GM18511 (cell line): ENCODE results near the gene LPCAT3.

Source experiments
- ATAC-seq: cut with Tn5 transposase; IDR thresholded peaks from one replicate; pipeline ENCODE4 v1.9.1; 2021; ENCODE audit warnings: mild to moderate bottlenecking, moderate library complexity; ENCODE audit not compliant: unreplicated experiment

LPCAT3 gene

DNA sequence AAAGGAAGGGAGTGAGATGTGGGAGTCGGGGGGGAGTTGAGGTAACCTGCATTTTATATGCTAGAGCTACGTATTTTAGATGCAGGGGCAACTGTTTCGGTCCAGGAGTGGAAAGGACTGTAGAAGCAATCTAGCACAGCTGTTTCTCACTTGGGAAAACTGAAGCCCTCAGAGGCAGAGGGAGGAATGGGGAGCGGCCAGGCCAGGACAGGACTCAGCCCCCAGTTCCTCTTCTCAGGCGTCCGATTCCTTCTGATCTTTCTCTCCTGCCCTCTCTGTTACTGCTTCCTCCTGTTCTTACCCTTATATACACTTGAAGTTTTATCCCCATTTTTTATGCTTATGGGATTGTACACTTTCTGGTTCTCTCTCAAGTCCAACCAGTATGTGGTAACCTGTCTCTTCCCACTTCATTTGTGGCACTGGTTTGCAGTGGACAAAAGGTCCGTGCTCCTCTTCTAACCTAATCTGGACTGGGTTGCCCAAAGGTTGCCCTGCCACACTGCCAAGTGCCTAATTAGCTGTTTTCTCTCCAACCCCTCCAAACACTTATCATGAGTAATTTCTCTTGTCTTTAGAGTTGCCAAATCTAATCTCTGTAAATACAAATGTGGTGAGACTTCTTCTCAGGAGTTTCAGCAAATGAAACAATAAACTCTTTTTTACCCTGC lies 16.2 kb downstream of the LPCAT3 start:
- ATAC-seq = no peak

DNA sequence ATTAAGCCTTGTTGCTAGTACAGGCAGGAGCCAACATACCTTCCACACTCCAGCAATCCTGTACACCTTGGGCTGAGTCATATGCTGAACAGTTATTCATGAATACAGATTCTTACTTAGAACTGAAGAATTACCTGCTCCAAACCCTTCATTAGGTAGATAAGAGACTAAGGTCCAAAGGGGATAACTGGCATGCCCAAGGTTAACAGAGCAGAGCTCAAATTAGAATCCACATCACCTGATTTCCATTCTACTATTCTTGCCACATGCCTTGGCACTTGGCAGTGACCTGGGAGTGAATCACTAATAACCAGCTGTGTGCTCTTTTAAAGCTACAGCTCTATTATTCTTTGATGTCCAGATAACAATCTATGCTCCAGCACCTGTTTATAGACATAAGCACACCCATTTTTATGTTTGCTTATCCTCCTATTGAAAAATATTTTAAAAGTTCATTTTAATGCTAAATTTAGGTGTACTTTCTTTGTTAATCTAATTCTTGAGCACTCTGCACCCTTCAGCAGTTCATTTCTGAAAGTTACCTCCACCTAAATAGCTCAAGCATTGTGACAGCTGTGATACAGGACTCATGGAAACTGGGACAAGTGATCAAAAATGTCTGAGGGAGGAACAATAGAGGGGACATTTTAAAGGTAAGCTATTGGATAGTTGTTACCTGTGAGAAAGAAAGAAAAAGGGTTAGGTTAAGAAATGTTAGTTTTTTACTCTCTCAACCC lies 19.4 kb downstream of the LPCAT3 start:
- ATAC-seq = no peak

- no peak for ATAC-seq
These were observed 22.2 kb downstream of the LPCAT3 start for GRCh38 chr12:6996040-6996441.

GRCh38 chr12:6987956-6988553 lies 30.2 kb downstream of the LPCAT3 start:
- ATAC-seq = no peak

DNA sequence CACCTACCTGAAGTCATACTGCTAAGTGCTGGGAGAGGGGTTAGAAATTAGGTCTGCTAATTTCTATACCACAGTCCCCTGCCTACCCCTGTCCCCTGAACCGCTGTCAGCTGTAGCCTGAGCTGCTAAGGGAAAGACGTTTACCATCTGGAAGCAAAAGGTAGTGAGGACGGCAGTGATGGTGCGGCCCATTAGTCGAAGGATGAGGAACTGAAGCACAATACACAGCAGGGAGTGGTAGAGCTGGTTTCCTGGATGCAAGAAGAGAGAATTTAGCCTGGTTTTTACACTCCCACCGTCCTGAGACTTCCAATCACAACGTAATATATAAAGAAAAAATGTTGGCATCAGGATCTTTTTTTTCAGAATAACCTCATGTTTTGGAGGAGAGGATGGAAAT lies 35.7 kb downstream of the LPCAT3 start:
- no peak for ATAC-seq

DNA sequence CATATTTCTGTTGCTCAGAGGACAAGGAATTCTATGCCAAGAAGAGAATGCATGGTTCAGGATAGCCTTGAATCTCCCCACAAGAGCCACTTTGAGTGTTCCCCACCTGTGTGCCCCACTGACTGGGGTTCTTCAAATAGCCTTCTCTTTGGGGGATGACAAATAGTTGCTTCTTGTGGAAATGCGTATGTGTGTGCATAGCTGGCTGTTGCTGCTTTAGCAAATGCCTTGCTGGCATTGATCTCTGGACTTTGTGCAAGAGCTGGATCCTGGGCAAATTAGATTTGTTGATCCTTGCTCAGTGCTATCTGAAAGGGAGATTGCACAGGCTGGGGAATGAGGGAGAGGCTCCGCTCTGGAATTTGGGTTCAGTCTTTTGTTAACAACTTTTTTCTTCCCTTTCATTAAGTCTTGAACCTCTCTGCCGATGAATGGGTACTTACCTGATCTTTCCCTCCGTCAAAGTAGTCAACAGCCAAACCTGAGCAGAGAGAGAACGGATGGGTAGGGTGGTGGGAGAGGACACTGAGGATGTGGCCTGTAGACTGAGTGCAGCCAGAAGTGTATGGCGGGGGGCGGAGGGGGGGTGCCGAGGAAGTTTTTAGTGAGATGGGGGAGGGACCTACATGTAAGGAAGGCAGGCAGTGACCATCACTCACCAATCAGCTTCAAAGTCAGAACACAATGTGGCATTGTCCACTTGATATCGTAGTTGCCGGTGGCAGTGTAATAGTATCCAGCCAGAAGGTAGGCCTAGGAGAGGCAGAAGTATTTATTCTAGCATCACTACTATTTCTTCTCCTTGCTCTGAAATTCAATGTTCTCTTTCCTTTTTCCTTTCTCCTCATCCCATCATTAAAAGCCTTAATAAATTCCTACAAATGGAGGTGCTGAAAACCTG lies 36.9 kb downstream of the LPCAT3 start:
- ATAC-seq = no peak

- ATAC-seq = no peak
These were observed 37.5 kb downstream of the LPCAT3 start for GRCh38 chr12:6980740-6981139.

GRCh38 chr12:6980075-6980474 lies 38.2 kb downstream of the LPCAT3 start:
- ATAC-seq = no peak

GRCh38 chr12:6979453-6979852 lies 38.8 kb downstream of the LPCAT3 start:
- ATAC-seq = no peak

- ATAC-seq = no peak
These were observed 39.3 kb downstream of the LPCAT3 start for GRCh38 chr12:6979021-6979420.

- no peak for ATAC-seq
These were observed 39.7 kb downstream of the LPCAT3 start for GRCh38 chr12:6978611-6979011.

- no peak for ATAC-seq
These were observed 40.1 kb downstream of the LPCAT3 start for GRCh38 chr12:6978188-6978587.

GRCh38 chr12:6977653-6978052 lies 40.6 kb downstream of the LPCAT3 start:
- ATAC-seq = no peak

GRCh38 chr12:6975297-6976032 lies 42.8 kb downstream of the LPCAT3 start:
- no peak for ATAC-seq

- ATAC-seq = no peak
These were observed 44.1 kb downstream of the LPCAT3 start for GRCh38 chr12:6974180-6974579.

DNA sequence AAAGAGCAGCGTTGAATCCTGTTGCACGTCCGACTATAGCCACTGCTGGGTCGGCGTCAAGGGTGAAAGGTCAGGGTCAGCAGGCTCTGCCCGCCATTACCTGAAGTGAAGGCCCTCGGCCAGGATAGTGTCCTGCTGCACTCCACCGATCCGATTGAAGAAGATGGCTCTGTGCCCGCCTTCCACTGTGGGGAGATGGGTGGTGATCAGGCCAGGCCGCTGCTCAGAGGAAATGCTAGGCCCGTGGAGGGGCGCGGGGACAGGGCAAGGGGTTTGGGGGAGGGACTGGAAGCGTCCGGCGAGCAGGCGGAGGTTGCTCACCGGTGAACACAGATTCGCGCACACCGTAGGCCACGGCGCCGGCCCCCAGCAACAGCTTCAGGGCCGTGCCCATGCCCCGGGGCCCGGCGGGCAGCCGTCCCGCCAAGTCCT lies 48.2 kb downstream of the LPCAT3 start:
- ATAC-seq = peak; percentile 38

- ATAC-seq = no peak
These were observed 49.9 kb downstream of the LPCAT3 start for GRCh38 chr12:6968426-6968825.

DNA sequence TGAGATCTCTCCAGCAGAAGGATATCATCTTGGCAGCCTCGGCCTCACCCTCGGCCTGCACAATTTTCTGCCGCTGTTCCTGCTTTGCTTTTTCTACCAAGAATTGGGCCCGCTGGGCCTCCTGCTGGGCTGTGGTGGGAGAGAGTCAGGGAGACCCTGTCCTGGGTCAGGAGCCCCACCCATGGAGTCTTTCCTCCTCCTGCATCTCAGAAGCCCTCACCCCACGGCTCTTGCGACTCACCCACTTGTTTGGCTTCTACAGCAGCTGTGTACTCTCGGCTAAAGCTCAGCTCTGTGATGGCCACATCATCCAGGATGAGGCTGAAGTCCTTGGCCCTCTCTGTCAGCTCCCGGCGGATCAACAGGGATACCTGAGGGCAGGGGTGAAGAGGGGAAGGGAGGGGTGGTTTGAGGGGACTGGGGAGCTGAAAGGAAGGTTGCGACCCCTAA lies 50.6 kb downstream of the LPCAT3 start:
- no peak for ATAC-seq

DNA sequence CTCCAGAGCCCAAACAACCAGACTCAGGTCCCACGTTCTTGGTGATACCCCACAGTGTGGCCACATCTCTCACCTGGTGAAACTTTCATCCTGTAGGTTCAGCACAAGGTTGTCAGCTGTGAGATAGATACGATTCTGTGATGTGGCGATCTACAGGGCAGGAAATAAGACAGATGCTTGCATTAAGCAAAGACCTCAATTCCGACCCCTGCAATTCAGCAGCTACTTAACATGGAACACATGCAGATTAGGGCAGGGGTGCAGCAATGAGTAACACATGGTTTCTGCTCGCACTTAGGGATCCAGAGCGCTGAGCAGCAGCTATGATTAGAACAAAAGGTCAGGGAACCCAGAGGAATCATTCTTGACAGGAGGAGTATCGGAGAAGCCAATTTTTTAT lies 51.9 kb downstream of the LPCAT3 start:
- ATAC-seq = no peak

GRCh38 chr12:6965714-6966113 lies 52.6 kb downstream of the LPCAT3 start:
- ATAC-seq = no peak
